Thyroid gland (tissue), 4 donors: ENCODE measurements around the gene GRIP1.

Source experiments
- POLR2A ChIP-seq, 2 donors: fragments of 450-650 bp; IDR thresholded peaks; one replicate each; pipeline ENCODE4 v1.6.1; 2017; ENCODE audit warnings: antibody characterized with exemption in 2 of 2, mild to moderate bottlenecking in 2 of 2, moderate library complexity in 1 of 2
- TF ChIP-seq, protein P1 (sequence below), 6 experiments: fragments of 200-600 bp in 3 of 6; fragments of 450-650 bp in 3 of 6; sonication (generic) in 3 of 6; IDR thresholded peaks; one replicate each; pipeline ENCODE4 v1.5.1; 2016 to 2019; ENCODE audit warnings: antibody characterized with exemption in 6 of 6, mild to moderate bottlenecking in 2 of 6, inconsistent platforms in 1 of 6, moderate library complexity in 1 of 6

DNA sequence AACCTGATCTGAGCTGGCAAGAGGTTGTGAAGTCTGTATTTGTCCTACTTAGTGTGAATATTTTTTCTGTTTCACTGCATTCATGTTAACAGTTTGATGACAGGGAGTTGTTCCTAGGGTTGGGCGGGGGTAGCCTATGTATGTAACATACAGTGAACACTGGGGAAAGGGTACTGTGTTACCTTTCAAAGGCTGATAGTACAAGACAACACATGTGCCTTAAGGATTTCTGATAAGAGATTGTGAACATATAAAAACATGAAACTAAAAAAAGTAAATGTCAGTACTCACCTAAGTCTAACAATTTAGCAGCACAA, 30.5 kb upstream of the GRIP1 start:
- TF ChIP-seq, protein P1, sequence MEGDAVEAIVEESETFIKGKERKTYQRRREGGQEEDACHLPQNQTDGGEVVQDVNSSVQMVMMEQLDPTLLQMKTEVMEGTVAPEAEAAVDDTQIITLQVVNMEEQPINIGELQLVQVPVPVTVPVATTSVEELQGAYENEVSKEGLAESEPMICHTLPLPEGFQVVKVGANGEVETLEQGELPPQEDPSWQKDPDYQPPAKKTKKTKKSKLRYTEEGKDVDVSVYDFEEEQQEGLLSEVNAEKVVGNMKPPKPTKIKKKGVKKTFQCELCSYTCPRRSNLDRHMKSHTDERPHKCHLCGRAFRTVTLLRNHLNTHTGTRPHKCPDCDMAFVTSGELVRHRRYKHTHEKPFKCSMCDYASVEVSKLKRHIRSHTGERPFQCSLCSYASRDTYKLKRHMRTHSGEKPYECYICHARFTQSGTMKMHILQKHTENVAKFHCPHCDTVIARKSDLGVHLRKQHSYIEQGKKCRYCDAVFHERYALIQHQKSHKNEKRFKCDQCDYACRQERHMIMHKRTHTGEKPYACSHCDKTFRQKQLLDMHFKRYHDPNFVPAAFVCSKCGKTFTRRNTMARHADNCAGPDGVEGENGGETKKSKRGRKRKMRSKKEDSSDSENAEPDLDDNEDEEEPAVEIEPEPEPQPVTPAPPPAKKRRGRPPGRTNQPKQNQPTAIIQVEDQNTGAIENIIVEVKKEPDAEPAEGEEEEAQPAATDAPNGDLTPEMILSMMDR (IDR thresholded peaks at IDR 0.05), result no peak
- TF ChIP-seq POLR2A (IDR thresholded peaks at IDR 0.05), result no peak
